Mesenchymal stem cell (in vitro differentiated cells and primary cell): Measurements from ENCODE around the gene SEPTIN2.

Experiments
- DNase-seq: peaks from one replicate; pipeline ENCODE4 v3.0.0-alpha.2; 2013
- H2AFZ ChIP-seq: one replicate; pipeline ENCODE4 v1.6.1; 2013; ENCODE audit warnings: low read depth, mild to moderate bottlenecking, control low read depth, inconsistent platforms, low read length, moderate library complexity
- H2AK5ac ChIP-seq: 2 replicates; pipeline ENCODE4 v1.6.1; 2013; ENCODE audit warnings: low read length, moderate library complexity, mild to moderate bottlenecking, inconsistent platforms; ENCODE audit not compliant: severe bottlenecking
- H2BK120ac ChIP-seq: one replicate; pipeline ENCODE4 v1.6.1; 2013; ENCODE audit warnings: low read depth, mild to moderate bottlenecking, inconsistent platforms, low read length, moderate library complexity
- H2BK12ac ChIP-seq, 2 experiments: one replicate each; pipeline ENCODE4 v1.6.1; 2013; ENCODE audit warnings: inconsistent platforms in 2 of 2, low read length in 2 of 2, mild to moderate bottlenecking in 2 of 2, moderate library complexity in 2 of 2, control low read depth in 1 of 2
- H2BK15ac ChIP-seq: one replicate; pipeline ENCODE4 v1.6.1; 2013; ENCODE audit warnings: mild to moderate bottlenecking, low read depth, inconsistent platforms; ENCODE audit not compliant: poor library complexity, severe bottlenecking
- H2BK5ac ChIP-seq: 2 replicates; pipeline ENCODE4 v1.6.1; 2013; ENCODE audit warnings: low read depth, mild to moderate bottlenecking, low read length, control low read depth, inconsistent platforms; ENCODE audit not compliant: poor library complexity, severe bottlenecking
- H3K14ac ChIP-seq, 2 experiments: one replicate each; pipeline ENCODE4 v1.6.1; 2013; ENCODE audit warnings: inconsistent platforms in 2 of 2, low read length in 2 of 2, control low read depth in 1 of 2, mild to moderate bottlenecking in 1 of 2, moderate library complexity in 1 of 2
- H3K18ac ChIP-seq, 2 experiments: one replicate each; pipeline ENCODE4 v1.6.1; 2013; ENCODE audit warnings: inconsistent platforms in 2 of 2, low read length in 2 of 2, control low read depth in 1 of 2, low read depth in 1 of 2, mild to moderate bottlenecking in 1 of 2
- H3K23ac ChIP-seq, 2 experiments: one replicate each; pipeline ENCODE4 v1.6.1; 2013; ENCODE audit warnings: inconsistent platforms in 2 of 2, low read length in 2 of 2, mild to moderate bottlenecking in 2 of 2, moderate library complexity in 2 of 2, control low read depth in 1 of 2
- H3K27ac ChIP-seq: 2 replicates; pipeline ENCODE4 v1.5.1; 2013; ENCODE audit warnings: mild to moderate bottlenecking, moderate library complexity, low read length, control low read depth, inconsistent platforms; ENCODE audit not compliant: poor library complexity, severe bottlenecking
- H3K27me3 ChIP-seq, 2 experiments: 2 replicates each; pipeline versions ENCODE4 v1.6.1 to v1.7.0; 2013; ENCODE audit warnings: low read length in 2 of 2, mild to moderate bottlenecking in 2 of 2, moderate library complexity in 2 of 2, control low read depth in 1 of 2, inconsistent platforms in 1 of 2; ENCODE audit not compliant: control insufficient read depth in 1 of 2, insufficient read depth in 1 of 2
- H3K36me3 ChIP-seq, 2 experiments: 2 replicates each; pipeline versions ENCODE4 v1.6.1 to v1.7.0; 2013; ENCODE audit warnings: low read length in 2 of 2, control low read depth in 1 of 2, inconsistent platforms in 1 of 2, low read depth in 1 of 2, mild to moderate bottlenecking in 1 of 2; ENCODE audit not compliant: insufficient read depth in 2 of 2, control insufficient read depth in 1 of 2
- H3K4ac ChIP-seq, 2 experiments: one replicate each; pipeline ENCODE4 v1.6.1; 2013; ENCODE audit warnings: inconsistent platforms in 2 of 2, low read length in 2 of 2, mild to moderate bottlenecking in 2 of 2, moderate library complexity in 2 of 2, control low read depth in 1 of 2, low read depth in 1 of 2
- H3K4me1 ChIP-seq: 2 replicates; pipeline ENCODE4 v1.6.1; 2013; ENCODE audit warnings: low read depth, low read length, control low read depth; ENCODE audit not compliant: control insufficient read depth, insufficient read depth
- H3K4me2 ChIP-seq: 2 replicates; pipeline ENCODE4 v1.6.1; 2013; ENCODE audit warnings: low read length, mild to moderate bottlenecking, inconsistent platforms; ENCODE audit not compliant: poor library complexity, severe bottlenecking
- H3K4me3 ChIP-seq, 2 experiments: 2 replicates each; pipeline versions ENCODE4 v1.5.1 to v1.7.0; 2013; ENCODE audit warnings: low read length in 2 of 2, mild to moderate bottlenecking in 2 of 2, control low read depth in 1 of 2, low read depth in 1 of 2; ENCODE audit not compliant: insufficient read depth in 1 of 2
- H3K79me1 ChIP-seq: replicated peaks from 2 replicates; pipeline ENCODE4 v1.6.1; 2013; ENCODE audit warnings: mild to moderate bottlenecking, control low read depth, low read length, inconsistent platforms; ENCODE audit not compliant: poor library complexity, severe bottlenecking
- H3K9ac ChIP-seq: 2 replicates; pipeline ENCODE4 v1.7.0; 2013; ENCODE audit warnings: mild to moderate bottlenecking, low read length, moderate library complexity
- H3K9me3 ChIP-seq: 2 replicates; pipeline ENCODE4 v1.7.0; 2013; ENCODE audit warnings: mild to moderate bottlenecking, low read length; ENCODE audit not compliant: control insufficient read depth
- H4K8ac ChIP-seq: one replicate; pipeline ENCODE4 v1.6.1; 2013; ENCODE audit warnings: inconsistent platforms, mild to moderate bottlenecking, low read length, moderate library complexity
- H4K91ac ChIP-seq: one replicate; pipeline ENCODE4 v1.6.1; 2013; ENCODE audit warnings: mild to moderate bottlenecking, low read length, inconsistent platforms
- WGBS: methylation state at CpG from one replicate; pipeline ENCODE4 v1.1.7; 2013; ENCODE audit warnings: mixed read lengths; 5-methylcytosine and 5-hydroxymethylcytosine counted together

Gene SEPTIN2

DNA sequence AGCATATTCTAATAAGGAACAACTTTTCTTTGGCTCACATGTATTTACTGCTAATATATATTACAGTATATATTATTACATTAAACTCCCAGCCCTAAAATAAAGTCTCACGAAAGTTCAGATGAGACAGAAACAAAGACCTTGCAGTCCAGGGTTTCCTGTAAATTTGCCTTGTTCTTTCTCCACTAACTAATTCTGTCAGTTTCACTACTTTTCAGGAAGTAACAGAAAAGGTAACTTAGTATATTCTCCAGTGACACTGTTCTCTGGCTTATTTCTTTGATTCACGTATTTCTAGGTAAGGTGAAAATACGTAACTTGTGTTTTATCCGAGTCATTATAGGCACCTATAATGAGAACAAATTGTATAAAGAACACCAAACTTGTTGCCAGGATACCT is 35.4 kb upstream of the SEPTIN2 start:
- Histone ChIP-seq H3K27ac (no peak overlapping the region), H3K4me2 (no peak overlapping the region), H3K36me3 (no peaks in the 10 kb centered on the region), H2BK120ac (no peak overlapping the region), H2BK15ac (no peak overlapping the region), H3K9me3 (no peaks in the 10 kb centered on the region), H2AK5ac (no peak overlapping the region), H2BK5ac (no peak overlapping the region), H2AFZ (no peak overlapping the region), H3K4me3 (no peak overlapping the region), H3K79me1 (peaks cover 7% of the 10 kb centered on the region), H4K8ac (no peak overlapping the region), H3K4me1 (peaks cover 2% of the 10 kb centered on the region), H3K4ac (no peak overlapping the region), H3K23ac (no peak overlapping the region), H3K27me3 (no peaks in the 10 kb centered on the region), H3K14ac (no peak overlapping the region), H3K9ac (no peak overlapping the region), H2BK12ac (no peak overlapping the region), H3K18ac (no peak overlapping the region), H4K91ac (no peak overlapping the region)
- no peak for DNase-seq
- 88% methylated on average over 2 of the region's 4 CpGs for WGBS

DNA sequence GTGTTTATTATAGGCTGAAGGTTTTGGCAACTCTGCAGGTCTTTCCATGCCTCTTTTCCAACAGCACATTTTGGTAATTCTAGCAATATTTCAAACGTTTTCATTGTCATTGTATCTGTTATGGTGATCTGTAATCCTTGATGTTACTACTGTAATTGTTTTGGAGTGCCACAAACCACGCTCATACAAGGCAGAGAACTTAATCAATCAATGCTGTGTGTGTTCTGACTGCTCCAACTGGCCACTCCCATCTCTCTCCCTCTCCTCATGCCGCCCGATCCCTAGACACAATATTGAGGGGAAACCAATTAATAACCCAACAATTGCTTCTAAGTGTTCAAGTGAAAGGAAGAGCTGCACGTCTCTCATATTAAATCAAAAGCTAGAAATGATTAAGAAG is 33.2 kb upstream of the SEPTIN2 start:
- Histone ChIP-seq H2AFZ (no peak overlapping the region), H2BK15ac (no peak overlapping the region), H3K27me3 (no peaks in the 10 kb centered on the region), H3K9ac (no peak overlapping the region), H2BK12ac (no peak overlapping the region), H3K79me1 (peaks cover 11% of the 10 kb centered on the region), H3K4me3 (no peak overlapping the region), H2BK5ac (no peak overlapping the region), H3K4ac (no peak overlapping the region), H2BK120ac (no peak overlapping the region), H3K18ac (no peak overlapping the region), H3K14ac (no peak overlapping the region), H3K36me3 (peaks cover 0 to 2% of the 10 kb centered on the region in 2 experiments), H3K9me3 (no peaks in the 10 kb centered on the region), H4K8ac (no peak overlapping the region), H4K91ac (no peak overlapping the region), H2AK5ac (no peak overlapping the region), H3K4me2 (no peak overlapping the region), H3K27ac (no peak overlapping the region), H3K4me1 (peaks cover 2% of the 10 kb centered on the region), H3K23ac (no peak overlapping the region)
- no peak for DNase-seq
- WGBS = 96% methylated on average over 4 of the region's 5 CpGs

DNA sequence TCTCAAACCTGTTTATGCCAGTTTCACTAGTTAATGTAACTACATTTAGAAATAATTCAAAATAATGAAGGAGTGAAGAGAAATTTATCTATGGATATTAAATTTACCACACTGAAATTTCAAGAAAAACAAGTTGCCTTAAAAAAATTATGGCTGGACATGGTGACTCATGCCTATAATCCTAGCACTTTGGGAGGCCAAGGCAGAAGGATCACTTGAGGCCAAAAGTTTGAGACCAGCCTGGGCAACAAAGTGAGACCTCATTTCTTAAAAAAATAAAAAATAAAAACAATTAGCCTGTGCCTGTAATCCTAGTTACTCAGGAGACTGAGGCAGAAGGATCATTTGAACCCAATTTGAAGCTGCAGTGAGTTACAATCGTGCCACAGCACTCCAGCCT is 30.1 kb upstream of the SEPTIN2 start:
- no peak overlapping the region for H3K4me2 ChIP-seq
- peaks cover 3% of the 10 kb centered on the region for H3K4me1 ChIP-seq
- no peak overlapping the region for H2AFZ ChIP-seq
- no peak overlapping the region for H2BK15ac ChIP-seq
- H2BK120ac ChIP-seq = no peak overlapping the region
- no peak overlapping the region for H3K27ac ChIP-seq
- H3K4ac ChIP-seq = no peak overlapping the region
- H3K23ac ChIP-seq = no peak overlapping the region
- DNase-seq = no peak
- H3K36me3 ChIP-seq = peaks cover 2 to 13% of the 10 kb centered on the region in 2 experiments
- no peak overlapping the region for H3K14ac ChIP-seq
- H3K27me3 ChIP-seq = no peaks in the 10 kb centered on the region
- H2AK5ac ChIP-seq = no peak overlapping the region
- H2BK12ac ChIP-seq = no peak overlapping the region
- no peak overlapping the region for H2BK5ac ChIP-seq
- H3K79me1 ChIP-seq = peaks cover 13% of the 10 kb centered on the region
- no peaks in the 10 kb centered on the region for H3K9me3 ChIP-seq
- no peak overlapping the region for H4K91ac ChIP-seq
- H4K8ac ChIP-seq = no peak overlapping the region
- H3K18ac ChIP-seq = no peak overlapping the region
- no peak overlapping the region for H3K4me3 ChIP-seq
- H3K9ac ChIP-seq = no peak overlapping the region
- 88% methylated on average over 1 of the region's 1 CpG for WGBS

DNA sequence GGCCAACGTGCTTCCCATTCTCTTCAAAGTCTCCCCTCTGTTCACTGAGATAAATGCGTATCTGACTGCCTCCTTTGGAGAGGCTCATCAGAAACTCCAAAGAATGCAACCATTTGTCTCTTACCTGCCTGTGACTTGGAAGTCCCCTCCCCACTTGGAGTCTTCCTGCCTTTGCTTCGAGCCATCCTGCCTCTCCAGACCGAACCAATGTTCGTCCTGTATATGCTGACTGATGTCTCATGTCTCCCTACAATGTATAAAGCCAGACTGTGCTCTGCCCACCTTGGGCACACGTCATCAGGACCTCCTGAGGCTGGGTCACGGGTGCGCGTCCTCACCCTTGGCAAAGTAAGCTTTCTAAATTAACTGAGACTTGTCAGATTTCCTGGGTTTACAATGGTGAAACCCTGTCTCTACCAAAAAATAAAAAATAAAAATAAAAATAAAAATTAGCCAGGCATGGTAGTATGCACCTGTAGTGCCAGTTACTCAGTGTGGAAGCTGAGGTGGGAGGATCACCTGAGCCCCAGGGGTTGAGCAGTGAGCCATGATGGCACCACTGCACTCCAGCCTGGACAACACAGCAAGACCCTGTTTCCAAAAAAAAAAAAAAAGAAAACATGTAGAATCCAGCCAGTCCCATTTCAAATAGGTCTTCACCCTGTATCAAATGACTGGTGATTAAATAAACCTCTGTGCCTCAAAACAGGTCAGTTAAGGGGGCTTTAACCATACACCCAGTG is 29.2 kb upstream of the SEPTIN2 start:
- Histone ChIP-seq H3K4me3 (no peak overlapping the region), H3K18ac (no peak overlapping the region), H4K8ac (no peak overlapping the region), H2AK5ac (no peak overlapping the region), H4K91ac (no peak overlapping the region), H2BK12ac (no peak overlapping the region), H2BK120ac (no peak overlapping the region), H3K14ac (no peak overlapping the region), H3K36me3 (peaks cover 2 to 13% of the 10 kb centered on the region in 2 experiments), H3K27ac (no peak overlapping the region), H3K4me1 (peaks cover 3% of the 10 kb centered on the region), H2BK5ac (no peak overlapping the region), H3K9ac (no peak overlapping the region), H2BK15ac (no peak overlapping the region), H2AFZ (no peak overlapping the region), H3K9me3 (no peaks in the 10 kb centered on the region), H3K79me1 (peaks cover 12% of the 10 kb centered on the region), H3K27me3 (no peaks in the 10 kb centered on the region), H3K4me2 (no peak overlapping the region), H3K23ac (no peak overlapping the region), H3K4ac (no peak overlapping the region)
- 89% methylated on average over 9 of the region's 9 CpGs for WGBS
- DNase-seq = no peak
